HCT116 (cell line): Measurements from ENCODE around the gene LAMC3. TPM values are rescaled to one million over a fixed set of nuclear protein-coding genes. Genes with fewer than 3 reads are reported as not detected.

ENCODE experiments used
- ATAC-seq: fragments of 200-7000 bp; cut with Tn5 transposase; 2 replicates; pipeline ENCODE4 v1.9.1; 2020; ENCODE audit warnings: mild to moderate bottlenecking, moderate library complexity
- BruUV-seq: library from RNA; stranded (reverse); fragments of 400-500 nt; replicated peaks from 2 replicates; lab custom pipeline; 2021; lab: Mats Ljungman, UMichigan
- CTCF ChIA-PET: fragments of 300-600 bp; sonication (Branson Sonifier 250); formaldehyde crosslinking; loops from one replicate; lab custom pipeline; 2021; ENCODE audit warnings: antibody characterized with exemption; lab: Charles Lee
- POLR2A ChIA-PET: fragments of 300-600, 350-600 bp; sonication (Branson Sonifier 250); formaldehyde crosslinking; loops from one replicate; lab custom pipeline; 2021; ENCODE audit warnings: antibody characterized with exemption; lab: Charles Lee
- RAD21 ChIA-PET, 2 experiments: fragments of 300-600 bp; sonication (Branson Sonifier 250); formaldehyde crosslinking; loops; one replicate each; lab custom pipeline; 2023; ENCODE audit warnings: low total read pairs in 2 of 2; ENCODE audit not compliant: uncharacterized antibody in 2 of 2, unreplicated experiment in 2 of 2, low non-redundant PET in 1 of 2; lab: Charles Lee
- DNase-seq: peaks from one replicate; pipeline ENCODE4 v3.0.0-alpha.2; 2010; ENCODE audit warnings: low read depth, low spot score
- H2AFZ ChIP-seq: fragments of 200-600 bp; shearing (Covaris generic), sonication (generic); 2 replicates; pipeline ENCODE4 v1.6.1; 2017; ENCODE audit warnings: low read depth, mixed run types, mixed read lengths, antibody characterized with exemption, low read length; ENCODE audit not compliant: poor library complexity, severe bottlenecking
- H3K27ac ChIP-seq: 2 replicates; pipeline ENCODE4 v1.5.1; 2012; ENCODE audit warnings: low read depth, low read length
- H3K27me3 ChIP-seq: fragments of 200-600 bp; sonication (generic); 2 replicates; pipeline ENCODE4 v1.6.1; 2016; ENCODE audit warnings: mixed run types, low read length, mixed read lengths; ENCODE audit not compliant: insufficient read depth
- H3K36me3 ChIP-seq, 2 experiments: fragments of 200-500 bp in 1 of 2; fragments of 200-600 bp in 1 of 2; sonication (Bioruptor generic) in 1 of 2; sonication (generic) in 1 of 2; 2 replicates each; pipeline versions ENCODE4 v1.5.1 to v1.6.1; 2014 to 2016; ENCODE audit warnings: low read length in 2 of 2, inconsistent platforms in 1 of 2, mixed read lengths in 1 of 2, mixed run types in 1 of 2; ENCODE audit not compliant: insufficient read depth in 2 of 2, control insufficient read depth in 1 of 2
- H3K4me1 ChIP-seq, 2 experiments: fragments of 200-600 bp in 1 of 2; sonication (generic) in 1 of 2; 2 replicates each; pipeline versions ENCODE4 v1.5.1 to v1.6.1; 2012 to 2017; ENCODE audit warnings: low read length in 2 of 2, inconsistent platforms in 1 of 2, mild to moderate bottlenecking in 1 of 2, mixed read lengths in 1 of 2, mixed run types in 1 of 2, moderate library complexity in 1 of 2; ENCODE audit not compliant: insufficient read depth in 2 of 2, control insufficient read depth in 1 of 2
- H3K4me2 ChIP-seq: fragments of 200-600 bp; sonication (generic); 2 replicates; pipeline ENCODE4 v1.6.1; 2017; ENCODE audit warnings: mixed run types, low read length, mixed read lengths
- H3K4me3 ChIP-seq, 2 experiments: fragments of 200-600 bp in 1 of 2; sonication (generic) in 1 of 2; replicated peaks in 1 of 2; 2 replicates each; pipeline ENCODE4 v1.5.1; 2011 to 2016; ENCODE audit warnings: low read length in 2 of 2, control low read depth in 1 of 2, low read depth in 1 of 2, mild to moderate bottlenecking in 1 of 2, mixed read lengths in 1 of 2, mixed run types in 1 of 2
- H3K79me2 ChIP-seq: fragments of 200-600 bp; sonication (generic); 2 replicates; pipeline ENCODE4 v1.6.1; 2017; ENCODE audit warnings: mild to moderate bottlenecking, mixed run types, low read length, moderate library complexity, mixed read lengths; ENCODE audit not compliant: insufficient read depth
- H3K9ac ChIP-seq: fragments of 200-600 bp; sonication (generic); 2 replicates; pipeline ENCODE4 v1.6.1; 2016; ENCODE audit warnings: low read length, mixed read lengths
- H3K9me2 ChIP-seq: fragments of 200-600 bp; sonication (generic), shearing (Covaris generic); 2 replicates; pipeline ENCODE4 v1.6.1; 2017; ENCODE audit warnings: mixed run types, mild to moderate bottlenecking, moderate library complexity; ENCODE audit not compliant: insufficient read depth
- H3K9me3 ChIP-seq, 2 experiments: fragments of 200-500 bp in 1 of 2; fragments of 200-600 bp in 1 of 2; sonication (Bioruptor generic) in 1 of 2; sonication (generic) in 1 of 2; 2 replicates each; pipeline ENCODE4 v1.6.1; 2014 to 2017; ENCODE audit warnings: low read length in 2 of 2, mixed read lengths in 2 of 2, inconsistent platforms in 1 of 2, low read depth in 1 of 2, mild to moderate bottlenecking in 1 of 2, mixed run types in 1 of 2, moderate library complexity in 1 of 2; ENCODE audit not compliant: control insufficient read depth in 1 of 2, insufficient read depth in 1 of 2
- H4K20me1 ChIP-seq: fragments of 200-600 bp; sonication (generic), shearing (Covaris generic); 2 replicates; pipeline ENCODE4 v1.6.1; 2017; ENCODE audit warnings: mixed run types, mild to moderate bottlenecking, moderate library complexity; ENCODE audit not compliant: insufficient read depth
- CBX3 ChIP-seq: IDR thresholded peaks from 2 replicates; pipeline ENCODE4 v1.6.1; 2012; ENCODE audit warnings: low read depth
- ELF1 ChIP-seq: IDR thresholded peaks from 2 replicates; pipeline ENCODE4 v1.6.1; 2012; ENCODE audit warnings: low read depth, borderline replicate concordance
- EZH2 ChIP-seq: fragments of 200-600 bp; sonication (generic); IDR thresholded peaks from 2 replicates; pipeline ENCODE4 v1.6.1; 2017; ENCODE audit warnings: antibody characterized with exemption, mixed run types
- EZH2phosphoT487 ChIP-seq: fragments of 200-600 bp; IDR thresholded peaks from 2 replicates; pipeline ENCODE4 v1.6.1; 2018; ENCODE audit warnings: antibody characterized with exemption, borderline replicate concordance
- FOSL1 ChIP-seq: IDR thresholded peaks from 2 replicates; pipeline ENCODE4 v1.6.1; 2012; ENCODE audit warnings: low read depth
- POLR2AphosphoS5 ChIP-seq: IDR thresholded peaks from 2 replicates; pipeline ENCODE4 v1.6.1; 2011; ENCODE audit warnings: mild to moderate bottlenecking, low read depth, low read length, moderate library complexity
- RAD21 ChIP-seq: IDR thresholded peaks from 2 replicates; pipeline ENCODE4 v1.6.1; 2012; ENCODE audit warnings: low read depth, mild to moderate bottlenecking
- SRF ChIP-seq: IDR thresholded peaks from 2 replicates; pipeline ENCODE4 v1.6.1; 2012; ENCODE audit warnings: low read depth
- YY1 ChIP-seq: IDR thresholded peaks from 2 replicates; pipeline ENCODE4 v1.6.1; 2011; ENCODE audit warnings: low read length, low read depth, moderate library complexity, mild to moderate bottlenecking; ENCODE audit not compliant: insufficient replicate concordance; ENCODE audit errors: extremely low read depth
- intact Hi-C: fragments of 100-400 bp; cut with micrococcal nuclease; formaldehyde crosslinking; loops from 2 replicates; pipeline ENCODE4 v1.10.0; 2022
- total RNA-seq: library from RNA; stranded (reverse); gene quantifications from one replicate; pipeline ENCODE4 v1.2.1, GENCODE V29; 2021; ENCODE audit not compliant: unreplicated experiment
- TF ChIP-seq, protein P1 (sequence below): IDR thresholded peaks from 2 replicates; pipeline ENCODE4 v1.6.1; 2012
- TF ChIP-seq, protein P2 (sequence below): IDR thresholded peaks from 2 replicates; pipeline ENCODE4 v1.6.1; 2012; ENCODE audit warnings: low read depth

LAMC3 gene
- total RNA-seq, 1 experiment from 2014 or later: 7.7 TPM

DNA sequence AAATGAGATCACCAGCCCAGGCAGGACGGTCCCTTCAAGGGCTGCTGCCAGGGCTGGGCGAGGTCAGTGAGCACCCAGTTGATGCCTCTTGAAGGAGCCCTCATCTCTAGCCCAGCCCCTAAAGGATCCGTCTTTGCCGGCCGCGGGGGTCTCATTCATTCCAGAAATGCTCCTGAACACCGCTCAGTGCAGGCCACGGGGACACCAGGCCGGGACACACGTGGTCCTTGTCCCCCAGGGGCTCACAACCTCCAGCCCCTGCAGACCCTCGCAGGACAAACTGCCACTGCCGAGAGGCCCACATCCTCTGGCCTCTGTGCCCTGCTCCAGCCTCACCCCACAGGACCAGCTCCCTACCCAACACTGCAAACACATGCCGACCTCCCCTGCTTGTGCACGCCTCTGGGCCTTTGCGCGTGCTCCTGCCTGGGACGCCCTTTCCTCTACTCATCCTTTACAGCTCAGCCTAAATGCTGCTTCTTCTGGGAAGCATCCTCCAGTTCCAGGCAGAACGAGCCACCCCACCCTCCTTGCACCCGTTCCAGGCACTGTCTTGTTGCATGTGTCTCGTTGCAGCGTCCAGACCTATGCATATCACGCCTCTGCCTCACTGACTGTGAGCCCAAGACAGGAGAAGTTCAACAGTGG, 10.3 kb upstream of the LAMC3 start:
- ChIA-PET CTCF (interaction anchor here (0.6 to 5.6 kb wide), 27 partner anchors 9 to 297 kb away, joined by 3 to 88 read pairs (median 4); partner anchors contain the start of gene LAMC3), RAD21 (interaction anchor here (0.6 to 2.2 kb wide), 15 partner anchors 47 to 428 kb away, joined by 3 to 18 read pairs (median 4); no protein-coding TSS in a partner anchor), POLR2A (interaction anchor here (0.6 to 1.4 kb wide), 3 partner anchors 33 to 665 kb away, joined by 4 read pairs; no protein-coding TSS in a partner anchor)
- Histone ChIP-seq H3K4me3 (no peak overlapping the region), H3K27me3 (no peaks in the 10 kb centered on the region; the same call in 1 of the 2 replicates), H3K79me2 (no peaks in the 10 kb centered on the region), H4K20me1 (no peaks in the 10 kb centered on the region), H2AFZ (no peak overlapping the region), H3K9me2 (no peaks in the 10 kb centered on the region), H3K27ac (no peak overlapping the region), H3K4me1 (peaks cover 5 to 17% of the 10 kb centered on the region in 2 experiments; a peak in 3 of 4 replicates), H3K9ac (no peak overlapping the region), H3K9me3 (no peaks in the 10 kb centered on the region), H3K4me2 (no peak overlapping the region), H3K36me3 (no peaks in the 10 kb centered on the region)
- intact Hi-C loops: loop anchor here (1.0 to 2.0 kb wide), 4 partner anchors 57 to 298 kb away; no protein-coding TSS in a partner anchor
- BruUV-seq: no TSS peak
- DNase-seq (no peak), ATAC-seq (peak; percentile 31)
- no peak for TF ChIP-seq FOSL1
- TF ChIP-seq EZH2: no peak
- no peak for TF ChIP-seq RAD21
- no peak for TF ChIP-seq CBX3
- TF ChIP-seq, protein P1, sequence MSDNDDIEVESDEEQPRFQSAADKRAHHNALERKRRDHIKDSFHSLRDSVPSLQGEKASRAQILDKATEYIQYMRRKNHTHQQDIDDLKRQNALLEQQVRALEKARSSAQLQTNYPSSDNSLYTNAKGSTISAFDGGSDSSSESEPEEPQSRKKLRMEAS: no peak

DNA sequence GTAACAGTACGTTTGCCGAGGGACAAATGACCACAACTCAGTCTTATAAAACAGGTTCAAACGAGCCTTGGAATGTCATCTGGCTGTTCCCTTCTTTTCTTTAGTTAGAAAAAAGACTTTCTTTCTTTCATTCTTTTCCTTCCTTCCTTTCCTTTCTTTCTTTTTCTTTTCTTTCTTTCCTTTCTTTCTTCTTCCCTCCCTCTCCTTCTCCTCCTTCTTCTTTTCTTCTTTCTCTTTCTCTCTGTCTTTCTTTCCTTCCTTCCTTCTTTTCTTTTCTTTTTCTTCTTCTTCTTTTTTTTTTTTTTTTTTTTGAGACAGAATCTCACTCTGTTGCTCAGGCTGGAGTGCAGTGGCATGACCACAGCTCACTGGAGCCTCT, 9.7 kb upstream of the LAMC3 start:
- Histone ChIP-seq H4K20me1 (no peaks in the 10 kb centered on the region), H3K4me1 (peaks cover 5 to 17% of the 10 kb centered on the region in 2 experiments; a peak in 3 of 4 replicates), H3K4me2 (no peak overlapping the region), H3K9ac (no peak overlapping the region), H3K9me3 (no peaks in the 10 kb centered on the region), H3K36me3 (no peaks in the 10 kb centered on the region), H3K9me2 (no peaks in the 10 kb centered on the region), H3K4me3 (no peak overlapping the region), H3K27me3 (no peaks in the 10 kb centered on the region; the same call in 1 of the 2 replicates), H3K79me2 (no peaks in the 10 kb centered on the region), H2AFZ (no peak overlapping the region), H3K27ac (no peak overlapping the region)
- ChIA-PET POLR2A (interaction anchor here (0.7 to 1.4 kb wide), 2 partner anchors 34 to 59 kb away, joined by 4 to 8 read pairs; no protein-coding TSS in a partner anchor), CTCF (interaction anchor here (0.6 to 5.6 kb wide), 5 partner anchors 11 to 134 kb away, joined by 3 to 88 read pairs (median 37); no protein-coding TSS in a partner anchor), RAD21 (interaction anchor here (0.7 to 2.2 kb wide), 4 partner anchors 71 to 134 kb away, joined by 4 to 18 read pairs (median 6); no protein-coding TSS in a partner anchor)
- ATAC-seq (no peak), DNase-seq (no peak)
- BruUV-seq: no TSS peak
- intact Hi-C loops: loop anchor here (2.0 kb wide), 2 partner anchors 106 to 298 kb away; no protein-coding TSS in a partner anchor
- TF ChIP-seq ELF1: no peak
- TF ChIP-seq EZH2phosphoT487: no peak
- TF ChIP-seq YY1: no peak
- TF ChIP-seq, protein P1: no peak
- TF ChIP-seq, protein P2, sequence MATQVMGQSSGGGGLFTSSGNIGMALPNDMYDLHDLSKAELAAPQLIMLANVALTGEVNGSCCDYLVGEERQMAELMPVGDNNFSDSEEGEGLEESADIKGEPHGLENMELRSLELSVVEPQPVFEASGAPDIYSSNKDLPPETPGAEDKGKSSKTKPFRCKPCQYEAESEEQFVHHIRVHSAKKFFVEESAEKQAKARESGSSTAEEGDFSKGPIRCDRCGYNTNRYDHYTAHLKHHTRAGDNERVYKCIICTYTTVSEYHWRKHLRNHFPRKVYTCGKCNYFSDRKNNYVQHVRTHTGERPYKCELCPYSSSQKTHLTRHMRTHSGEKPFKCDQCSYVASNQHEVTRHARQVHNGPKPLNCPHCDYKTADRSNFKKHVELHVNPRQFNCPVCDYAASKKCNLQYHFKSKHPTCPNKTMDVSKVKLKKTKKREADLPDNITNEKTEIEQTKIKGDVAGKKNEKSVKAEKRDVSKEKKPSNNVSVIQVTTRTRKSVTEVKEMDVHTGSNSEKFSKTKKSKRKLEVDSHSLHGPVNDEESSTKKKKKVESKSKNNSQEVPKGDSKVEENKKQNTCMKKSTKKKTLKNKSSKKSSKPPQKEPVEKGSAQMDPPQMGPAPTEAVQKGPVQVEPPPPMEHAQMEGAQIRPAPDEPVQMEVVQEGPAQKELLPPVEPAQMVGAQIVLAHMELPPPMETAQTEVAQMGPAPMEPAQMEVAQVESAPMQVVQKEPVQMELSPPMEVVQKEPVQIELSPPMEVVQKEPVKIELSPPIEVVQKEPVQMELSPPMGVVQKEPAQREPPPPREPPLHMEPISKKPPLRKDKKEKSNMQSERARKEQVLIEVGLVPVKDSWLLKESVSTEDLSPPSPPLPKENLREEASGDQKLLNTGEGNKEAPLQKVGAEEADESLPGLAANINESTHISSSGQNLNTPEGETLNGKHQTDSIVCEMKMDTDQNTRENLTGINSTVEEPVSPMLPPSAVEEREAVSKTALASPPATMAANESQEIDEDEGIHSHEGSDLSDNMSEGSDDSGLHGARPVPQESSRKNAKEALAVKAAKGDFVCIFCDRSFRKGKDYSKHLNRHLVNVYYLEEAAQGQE: no peak
- no peak for TF ChIP-seq POLR2AphosphoS5
- no peak for TF ChIP-seq SRF
